ENCODE data around the gene LINC00305.

The LINC00305 gene

DNA sequence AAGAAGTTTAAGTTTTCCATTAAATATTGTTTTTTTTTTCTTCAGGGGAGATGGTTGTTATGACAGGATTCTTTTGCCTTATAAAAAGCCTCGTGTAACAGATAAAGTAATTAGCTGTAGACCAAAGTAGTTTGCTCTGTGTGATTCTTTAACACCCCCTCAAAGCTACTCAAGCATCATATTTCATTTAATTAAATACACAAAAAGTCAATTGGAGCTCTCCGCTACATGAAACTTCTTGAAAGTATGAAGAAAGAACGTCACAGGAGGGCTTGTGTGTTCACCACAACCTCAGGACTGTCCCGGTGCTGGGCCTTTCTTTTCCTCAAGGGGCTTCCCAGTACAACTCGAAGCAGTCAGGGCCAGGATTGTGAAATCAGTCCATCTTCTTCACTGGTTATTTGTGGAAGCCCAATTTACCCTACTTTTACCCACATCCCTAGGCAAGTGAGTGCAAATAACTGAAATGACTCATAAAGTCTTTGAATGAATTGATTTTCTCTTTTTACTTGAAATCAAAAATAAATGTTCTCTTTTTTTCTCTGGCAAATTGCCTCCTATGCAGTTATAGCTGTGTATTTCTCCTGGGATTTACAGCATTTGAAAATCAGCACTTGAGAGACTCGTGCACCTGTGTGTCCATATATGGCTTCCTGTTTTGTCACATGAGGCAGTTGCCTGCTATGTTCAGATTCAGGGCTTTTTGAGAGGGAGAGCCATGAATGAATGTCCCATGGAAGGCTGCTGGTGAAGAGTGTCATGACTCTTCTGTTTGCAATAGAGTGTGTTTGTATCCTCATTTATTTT is 48.6 kb downstream of the LINC00305 start:
- in situ Hi-C loops (cut with HindIII; ENCODE audit: low pct_unique_long_range_greater_than_20kb, low sequenced_read_pairs): no loop called here
- no peak for TF ChIP-seq JUND (IDR thresholded peaks at IDR 0.05; ENCODE audit: low read depth)
- no peak for DNase-seq (ENCODE audit: low read depth in 1 of 2, low spot score in 1 of 2)

DNA sequence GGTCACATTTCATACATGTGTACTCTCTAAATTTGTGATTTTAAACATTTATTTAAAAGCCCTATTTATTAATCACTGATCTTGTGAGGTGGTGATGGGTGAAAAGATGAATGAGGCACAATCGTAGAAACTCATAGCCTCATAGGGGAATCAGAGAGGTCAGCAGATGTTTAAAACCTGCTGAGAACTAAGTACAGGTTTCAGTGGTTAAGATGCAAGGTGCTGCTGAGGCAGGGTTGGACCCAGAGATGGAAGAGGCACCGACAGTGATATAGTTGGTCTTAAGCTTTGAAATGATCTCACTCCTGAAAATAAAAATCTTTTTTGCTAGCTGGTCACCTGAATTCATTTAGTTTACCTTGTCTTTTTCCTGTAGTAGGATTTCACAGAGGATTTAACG is 49.6 kb downstream of the LINC00305 start:
- no peak for TF ChIP-seq JUND (IDR thresholded peaks at IDR 0.05; ENCODE audit: low read depth)
- in situ Hi-C loops (cut with HindIII; ENCODE audit: low pct_unique_long_range_greater_than_20kb, low sequenced_read_pairs): no loop called here
- no peak for DNase-seq (ENCODE audit: low read depth in 1 of 2, low spot score in 1 of 2)

DNA sequence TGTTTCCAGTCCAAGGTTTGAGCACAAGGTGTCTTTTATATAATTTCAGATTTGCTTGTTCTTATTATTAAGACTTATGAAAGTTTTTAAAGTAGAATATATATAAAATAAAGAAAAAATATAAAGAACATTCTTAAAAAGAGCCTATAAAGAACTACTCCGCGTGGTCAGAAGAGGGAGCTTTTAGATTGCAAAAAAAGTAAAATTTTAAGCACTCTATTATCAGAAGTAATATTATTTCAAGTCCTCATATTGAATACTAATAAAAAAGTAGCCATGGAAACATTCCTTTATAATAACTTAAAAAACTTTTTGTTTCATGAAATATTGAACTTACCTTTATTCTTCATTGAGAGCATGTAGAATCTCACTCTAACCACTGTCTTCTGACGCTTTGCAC is 51.4 kb downstream of the LINC00305 start:
- in situ Hi-C loops (cut with HindIII; ENCODE audit: low pct_unique_long_range_greater_than_20kb, low sequenced_read_pairs): no loop called here
- no peak for DNase-seq (ENCODE audit: low read depth in 1 of 2, low spot score in 1 of 2)
- TF ChIP-seq JUND (IDR thresholded peaks at IDR 0.05; ENCODE audit: low read depth): no peak

DNA sequence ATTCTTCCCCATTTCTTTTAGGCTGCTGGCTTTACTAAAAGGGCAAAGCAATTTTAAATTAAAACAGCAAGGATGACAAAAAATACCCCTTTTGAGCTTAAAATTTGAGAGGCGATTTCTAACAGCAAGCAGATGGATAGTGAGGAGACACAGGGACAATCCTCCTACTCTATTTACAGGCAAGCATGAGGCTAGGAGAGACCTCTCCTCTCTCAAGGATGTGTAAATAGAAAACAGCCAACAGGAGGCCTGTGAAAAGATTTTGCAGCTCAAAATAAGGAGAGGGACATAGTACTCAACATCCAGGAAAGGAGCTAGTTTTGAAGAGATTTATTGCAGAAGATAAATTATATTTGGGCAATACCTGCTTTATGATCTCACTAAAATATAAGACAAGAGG is 53.8 kb downstream of the LINC00305 start:
- in situ Hi-C loops (cut with HindIII; ENCODE audit: low pct_unique_long_range_greater_than_20kb, low sequenced_read_pairs): no loop called here
- no peak for DNase-seq (ENCODE audit: low read depth in 1 of 2, low spot score in 1 of 2)
- TF ChIP-seq JUND (IDR thresholded peaks at IDR 0.05; ENCODE audit: low read depth): no peak

DNA sequence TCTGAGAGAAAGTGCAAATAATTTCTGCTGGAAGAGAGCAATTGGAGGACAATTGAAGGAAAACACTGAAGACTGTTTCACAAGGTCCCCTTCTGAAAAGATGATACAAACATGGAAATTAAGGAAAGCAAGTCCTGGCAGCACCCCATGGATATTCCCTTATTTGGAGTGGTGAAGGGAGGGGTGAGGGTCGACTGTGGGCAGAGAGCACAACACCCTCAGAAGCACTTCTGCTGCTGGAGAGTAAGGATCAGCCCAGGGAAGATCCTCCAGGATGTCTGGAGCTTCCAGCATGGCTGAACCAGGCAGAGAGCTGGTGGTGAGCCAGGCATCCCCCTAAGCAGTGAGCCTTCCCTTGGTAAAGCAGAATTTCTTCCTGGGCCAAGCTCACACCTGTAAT is 54.7 kb downstream of the LINC00305 start:
- TF ChIP-seq JUND (IDR thresholded peaks at IDR 0.05; ENCODE audit: low read depth): no peak
- DNase-seq (ENCODE audit: low read depth in 1 of 2, low spot score in 1 of 2): no peak
- in situ Hi-C loops (cut with HindIII; ENCODE audit: low pct_unique_long_range_greater_than_20kb, low sequenced_read_pairs): no loop called here

DNA sequence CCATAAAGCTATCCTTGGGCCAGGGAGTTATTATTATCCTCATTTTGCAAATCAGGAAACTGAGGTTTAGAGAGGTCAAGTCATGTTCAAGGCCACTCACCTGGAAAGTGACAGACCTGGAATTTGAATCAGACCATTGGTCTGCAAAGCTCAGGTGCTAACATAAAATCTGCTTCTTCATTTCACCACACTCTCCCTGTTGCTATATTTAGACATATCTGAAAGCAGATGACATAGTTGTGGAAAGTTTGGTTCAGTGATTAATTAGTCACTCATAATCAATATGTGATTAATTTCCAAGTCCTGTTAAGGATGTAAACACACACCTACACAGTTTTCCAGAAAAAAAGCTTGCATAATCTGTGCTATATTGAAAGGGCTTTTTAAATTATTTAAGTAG is 57.4 kb downstream of the LINC00305 start:
- no peak for DNase-seq (ENCODE audit: low read depth in 1 of 2, low spot score in 1 of 2)
- in situ Hi-C loops (cut with HindIII; ENCODE audit: low pct_unique_long_range_greater_than_20kb, low sequenced_read_pairs): no loop called here
- TF ChIP-seq JUND (IDR thresholded peaks at IDR 0.05; ENCODE audit: low read depth): no peak

DNA sequence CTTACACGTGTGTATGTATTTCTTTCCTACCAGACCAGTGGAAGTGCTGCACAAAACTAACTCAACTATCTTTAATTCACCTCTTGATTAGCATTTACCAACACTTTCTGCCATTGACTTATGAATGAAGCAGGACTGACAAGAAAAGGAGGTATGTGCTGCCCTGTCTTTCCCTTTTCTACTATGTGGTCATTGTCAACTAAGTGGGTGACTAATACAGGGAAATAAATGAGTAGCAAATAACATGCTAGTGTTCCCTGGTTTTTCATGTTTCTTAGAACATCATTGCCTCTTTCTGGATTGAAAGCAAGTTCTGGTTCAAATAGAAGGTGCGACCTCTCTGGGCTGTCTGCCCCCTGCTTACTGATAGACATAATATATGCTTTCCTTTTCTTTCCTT is 58.0 kb downstream of the LINC00305 start:
- DNase-seq (ENCODE audit: low read depth in 1 of 2, low spot score in 1 of 2): no peak
- no peak for TF ChIP-seq JUND (IDR thresholded peaks at IDR 0.05; ENCODE audit: low read depth)
- in situ Hi-C loops (cut with HindIII; ENCODE audit: low pct_unique_long_range_greater_than_20kb, low sequenced_read_pairs): no loop called here

DNA sequence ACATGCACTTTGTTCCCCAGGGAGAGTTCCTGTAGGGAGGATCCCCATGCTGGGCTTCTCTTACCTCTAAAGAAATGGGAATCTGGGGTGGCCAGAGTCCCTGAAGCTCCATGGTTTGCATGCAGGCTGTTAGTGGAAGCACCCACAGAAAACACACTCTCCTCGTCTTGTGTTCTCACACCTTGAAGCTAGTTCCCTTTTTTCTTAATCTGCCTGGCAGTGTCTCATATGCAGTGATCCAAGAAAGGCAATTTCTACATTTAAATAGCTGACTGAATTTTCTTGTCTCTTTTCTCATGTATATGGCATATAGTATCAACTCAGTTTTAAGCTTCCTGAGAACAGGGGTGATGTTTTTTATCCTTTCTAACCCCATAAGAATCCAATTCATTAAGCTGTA is 65.0 kb downstream of the LINC00305 start:
- DNase-seq (ENCODE audit: low read depth in 1 of 2, low spot score in 1 of 2): no peak
- in situ Hi-C loops (cut with HindIII; ENCODE audit: low pct_unique_long_range_greater_than_20kb, low sequenced_read_pairs): no loop called here
- TF ChIP-seq JUND (IDR thresholded peaks at IDR 0.05; ENCODE audit: low read depth): no peak

DNA sequence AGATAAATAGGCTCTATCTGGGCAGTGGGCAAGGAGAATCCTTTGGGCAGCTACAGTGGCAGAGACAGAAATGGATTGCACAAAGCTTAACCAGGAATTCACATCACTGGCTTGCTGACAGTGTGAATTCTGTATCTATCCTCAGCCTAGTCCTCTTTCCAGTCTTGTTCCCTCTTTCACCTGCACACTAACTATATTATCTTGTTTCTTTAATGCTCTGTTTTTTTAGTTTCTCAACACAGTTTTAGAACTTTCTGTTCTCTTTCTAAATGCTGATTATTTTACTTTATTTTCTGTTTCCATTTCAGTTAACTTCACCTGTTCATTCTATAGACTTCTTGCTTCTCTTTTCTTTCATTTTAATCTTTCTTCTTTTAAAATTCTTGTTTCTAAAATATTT is 66.4 kb downstream of the LINC00305 start:
- in situ Hi-C loops (cut with HindIII; ENCODE audit: low pct_unique_long_range_greater_than_20kb, low sequenced_read_pairs): no loop called here
- TF ChIP-seq JUND (IDR thresholded peaks at IDR 0.05; ENCODE audit: low read depth): no peak
- DNase-seq (ENCODE audit: low read depth in 1 of 2, low spot score in 1 of 2): no peak

DNA sequence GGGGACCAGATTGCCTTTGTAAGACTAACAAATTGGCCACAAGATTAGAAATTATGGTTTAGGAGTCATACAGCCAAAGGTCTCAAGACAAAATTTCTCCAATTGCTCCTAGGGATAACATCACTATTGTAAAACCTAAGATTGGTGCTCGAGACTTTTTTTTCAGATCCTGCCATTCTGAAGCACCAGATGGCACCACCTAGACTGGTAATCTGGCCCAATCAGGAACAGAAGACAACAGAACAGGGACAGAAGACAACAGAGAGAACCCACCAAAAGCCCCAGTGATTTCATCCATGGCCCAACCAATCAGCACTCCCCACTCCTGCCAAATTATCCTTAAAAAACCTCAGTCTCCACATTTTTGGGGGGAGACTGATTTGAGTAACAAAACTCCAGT is 66.8 kb downstream of the LINC00305 start:
- no peak for TF ChIP-seq JUND (IDR thresholded peaks at IDR 0.05; ENCODE audit: low read depth)
- in situ Hi-C loops (cut with HindIII; ENCODE audit: low pct_unique_long_range_greater_than_20kb, low sequenced_read_pairs): no loop called here
- DNase-seq (ENCODE audit: low read depth in 1 of 2, low spot score in 1 of 2): no peak

DNA sequence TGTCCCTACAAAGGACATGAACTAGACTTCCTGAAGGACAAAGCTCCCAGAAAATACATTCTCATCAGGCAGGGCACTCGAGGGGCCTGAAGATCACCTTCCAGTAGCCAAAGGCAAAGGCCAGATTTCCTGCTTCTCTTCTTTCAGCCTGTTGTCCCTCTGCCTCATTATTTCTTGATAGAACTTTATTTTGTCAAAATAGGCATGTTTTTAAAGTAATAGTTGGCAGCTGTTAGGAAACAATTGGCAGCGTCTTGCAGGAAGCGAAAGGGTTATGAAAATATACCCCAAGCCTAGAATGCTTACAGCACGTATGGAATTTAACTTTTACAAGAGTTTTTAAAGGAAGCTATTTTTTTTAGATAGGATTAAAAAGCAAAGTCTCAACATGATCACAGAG is 74.9 kb downstream of the LINC00305 start:
- in situ Hi-C loops (cut with HindIII; ENCODE audit: low pct_unique_long_range_greater_than_20kb, low sequenced_read_pairs): no loop called here
- TF ChIP-seq JUND (IDR thresholded peaks at IDR 0.05; ENCODE audit: low read depth): no peak

DNA sequence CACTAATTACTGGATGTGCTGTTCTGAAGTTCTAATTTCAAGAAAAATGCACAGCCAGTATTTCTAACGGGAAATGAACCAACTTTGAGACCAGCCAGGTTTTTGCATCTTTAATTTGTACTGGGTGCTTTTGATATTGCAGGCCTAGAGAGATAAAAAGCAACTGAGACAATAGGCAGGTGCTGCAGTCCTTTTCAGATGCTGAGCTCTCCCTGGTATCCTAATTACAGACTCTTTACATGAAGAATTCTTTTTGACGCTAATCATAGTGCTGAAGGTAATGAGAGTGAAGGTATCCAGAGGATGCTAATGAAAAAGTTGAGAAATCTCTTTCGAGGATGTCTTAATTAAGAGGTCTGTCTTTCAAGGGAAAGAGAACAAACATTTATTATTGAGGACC is 93.9 kb downstream of the LINC00305 start:
- no peak for TF ChIP-seq JUND (IDR thresholded peaks at IDR 0.05; ENCODE audit: low read depth)
- DNase-seq (ENCODE audit: low read depth in 1 of 2, low spot score in 1 of 2): no peak
- in situ Hi-C loops (cut with HindIII; ENCODE audit: low pct_unique_long_range_greater_than_20kb, low sequenced_read_pairs): no loop called here

More for the DNA sequence above, 74.9 kb downstream of the LINC00305 start:
- no peak for DNase-seq (ENCODE audit: low read depth in 1 of 2, low spot score in 1 of 2)

DNA sequence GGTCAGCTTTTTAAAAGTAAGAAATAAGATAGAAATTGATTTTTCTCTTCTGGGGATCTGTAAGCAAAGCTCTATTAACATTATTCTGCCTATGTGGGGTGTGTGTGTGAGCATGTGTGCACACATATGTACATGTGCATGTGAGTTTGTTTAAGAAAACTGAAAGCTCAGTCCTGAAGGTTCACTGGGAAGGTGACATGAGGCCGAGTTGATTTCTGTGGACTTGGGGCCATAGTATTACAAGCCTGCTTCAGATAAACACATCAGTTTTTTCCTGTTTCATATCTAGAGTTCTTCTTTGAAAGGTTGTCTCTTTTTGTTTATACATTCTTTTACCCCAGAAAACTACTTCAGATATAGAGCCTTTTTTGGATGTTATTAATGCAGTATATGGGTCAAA is 95.6 kb downstream of the LINC00305 start:
- in situ Hi-C loops (cut with HindIII; ENCODE audit: low pct_unique_long_range_greater_than_20kb, low sequenced_read_pairs): no loop called here

DNA sequence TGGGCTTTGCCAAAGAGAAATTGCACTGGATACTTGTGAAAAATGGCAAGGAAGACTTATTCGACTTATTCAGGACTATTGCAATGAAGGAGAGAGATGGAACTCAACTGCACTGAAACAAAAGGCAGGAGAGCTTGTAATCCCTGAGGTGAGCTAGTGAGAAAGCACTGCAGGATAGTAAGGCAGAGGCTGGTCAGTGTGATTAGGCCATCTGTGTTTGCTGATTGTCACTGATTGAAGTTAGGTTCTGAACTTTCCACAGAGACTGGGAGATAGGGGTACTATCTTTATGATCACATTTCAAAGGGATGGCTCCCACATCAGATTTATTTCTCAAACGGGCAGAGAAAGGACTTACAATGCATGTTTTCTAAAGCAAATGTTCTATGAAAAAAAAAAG is 96.1 kb downstream of the LINC00305 start:
- no peak for DNase-seq (ENCODE audit: low read depth in 1 of 2, low spot score in 1 of 2)
- in situ Hi-C loops (cut with HindIII; ENCODE audit: low pct_unique_long_range_greater_than_20kb, low sequenced_read_pairs): no loop called here
- TF ChIP-seq JUND (IDR thresholded peaks at IDR 0.05; ENCODE audit: low read depth): no peak

More for the DNA sequence above, 95.6 kb downstream of the LINC00305 start:
- no peak for TF ChIP-seq JUND (IDR thresholded peaks at IDR 0.05; ENCODE audit: low read depth)
- DNase-seq (ENCODE audit: low read depth in 1 of 2, low spot score in 1 of 2): no peak
